SJCRH30 (cell line): ENCODE measurements around the gene TNS3. TPM values are rescaled to one million over a fixed set of nuclear protein-coding genes. Genes with fewer than 3 reads are reported as not detected.

ENCODE experiments used
- DNase-seq, 2 experiments: peaks; one replicate each; pipeline ENCODE4 v3.0.0-alpha.2; 2015 to 2020
- H3K27ac ChIP-seq: fragments of 250-450 bp; sonication (Bioruptor Pico); 2 replicates; pipeline ENCODE4 v1.5.1; 2020; ENCODE audit warnings: mild to moderate bottlenecking, moderate library complexity
- H3K27me3 ChIP-seq: fragments of 250-450 bp; sonication (Bioruptor Pico); 2 replicates; pipeline ENCODE4 v1.5.1; 2020; ENCODE audit warnings: mild to moderate bottlenecking, moderate library complexity
- H3K36me3 ChIP-seq: fragments of 250-450 bp; sonication (Bioruptor Pico); 2 replicates; pipeline ENCODE4 v1.5.1; 2020; ENCODE audit warnings: mild to moderate bottlenecking, moderate library complexity
- H3K4me1 ChIP-seq: fragments of 250-450 bp; sonication (Bioruptor Pico); 2 replicates; pipeline ENCODE4 v1.5.1; 2020; ENCODE audit warnings: mild to moderate bottlenecking, moderate library complexity
- H3K4me3 ChIP-seq: fragments of 250-450 bp; sonication (Bioruptor Pico); 2 replicates; pipeline ENCODE4 v1.5.1; 2020; ENCODE audit warnings: mild to moderate bottlenecking, moderate library complexity
- H3K9me3 ChIP-seq: fragments of 250-450 bp; sonication (Bioruptor Pico); replicated peaks from 2 replicates; pipeline ENCODE4 v1.5.1; 2020; ENCODE audit warnings: mild to moderate bottlenecking, moderate library complexity
- total RNA-seq: library from RNA; depleted of rRNA; stranded (reverse); fragments of >200 nt; shearing (Covaris generic); gene quantifications from 2 replicates; pipeline ENCODE4 v1.2.3, GENCODE V29; 2014

TNS3 gene
- total RNA-seq, 1 experiment from 2014 or later, result 65.1 TPM

DNA sequence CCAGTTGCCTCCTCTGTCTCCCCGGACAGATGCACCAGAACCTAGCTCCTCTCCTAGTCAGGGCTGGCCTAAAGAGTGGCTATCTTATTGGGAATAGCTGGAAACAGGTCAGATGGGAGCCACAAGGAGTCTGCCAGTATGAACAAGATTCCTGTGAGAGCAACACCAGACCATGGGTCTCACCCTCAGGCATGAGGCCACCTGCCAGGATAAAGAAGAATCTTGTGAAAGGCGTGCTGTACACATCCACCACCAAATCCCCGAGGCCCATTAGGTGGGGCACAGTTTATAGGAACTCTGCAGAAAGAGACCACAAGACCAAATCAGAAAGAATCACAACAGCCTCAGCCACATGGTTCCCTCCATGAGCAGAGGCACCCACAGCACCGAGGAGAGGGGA is 325.9 kb downstream of the TNS3 start:
- H3K27ac ChIP-seq, result no peak overlapping the region
- H3K9me3 ChIP-seq, result no peaks in the 10 kb centered on the region
- no peaks in the 10 kb centered on the region for H3K27me3 ChIP-seq
- H3K36me3 ChIP-seq, result no peaks in the 10 kb centered on the region
- H3K4me3 ChIP-seq, result no peak overlapping the region
- no peak for DNase-seq
- no peaks in the 10 kb centered on the region for H3K4me1 ChIP-seq

GRCh38 chr7:47255441-47255840 is 326.5 kb downstream of the TNS3 start:
- H3K27me3 ChIP-seq, result no peaks in the 10 kb centered on the region
- no peaks in the 10 kb centered on the region for H3K4me1 ChIP-seq
- no peak for DNase-seq
- H3K36me3 ChIP-seq, result no peaks in the 10 kb centered on the region
- no peaks in the 10 kb centered on the region for H3K9me3 ChIP-seq
- no peak overlapping the region for H3K27ac ChIP-seq
- H3K4me3 ChIP-seq, result no peak overlapping the region

DNA sequence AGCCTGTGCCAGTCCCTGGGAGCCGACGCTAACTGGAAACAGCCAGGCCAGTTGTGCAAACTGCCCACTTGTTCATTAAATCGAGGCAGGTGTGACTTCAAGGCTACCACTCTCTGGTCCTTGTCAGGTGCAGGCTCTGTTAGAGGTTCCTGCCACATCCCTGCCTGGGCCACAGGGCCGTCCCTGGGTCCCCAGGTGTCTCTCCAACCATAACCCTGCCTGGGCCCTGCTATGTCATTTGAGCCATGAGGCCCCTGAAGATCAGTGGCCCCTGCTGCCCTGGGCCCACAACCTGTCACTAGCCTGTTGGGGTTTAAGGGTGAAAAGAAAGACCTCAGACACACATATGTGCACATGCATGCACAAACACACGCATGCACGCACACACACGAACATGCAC is 326.9 kb downstream of the TNS3 start:
- no peaks in the 10 kb centered on the region for H3K4me1 ChIP-seq
- no peak overlapping the region for H3K27ac ChIP-seq
- H3K36me3 ChIP-seq, result no peaks in the 10 kb centered on the region
- no peak for DNase-seq
- H3K9me3 ChIP-seq, result no peaks in the 10 kb centered on the region
- H3K4me3 ChIP-seq, result no peak overlapping the region
- H3K27me3 ChIP-seq, result no peaks in the 10 kb centered on the region

DNA sequence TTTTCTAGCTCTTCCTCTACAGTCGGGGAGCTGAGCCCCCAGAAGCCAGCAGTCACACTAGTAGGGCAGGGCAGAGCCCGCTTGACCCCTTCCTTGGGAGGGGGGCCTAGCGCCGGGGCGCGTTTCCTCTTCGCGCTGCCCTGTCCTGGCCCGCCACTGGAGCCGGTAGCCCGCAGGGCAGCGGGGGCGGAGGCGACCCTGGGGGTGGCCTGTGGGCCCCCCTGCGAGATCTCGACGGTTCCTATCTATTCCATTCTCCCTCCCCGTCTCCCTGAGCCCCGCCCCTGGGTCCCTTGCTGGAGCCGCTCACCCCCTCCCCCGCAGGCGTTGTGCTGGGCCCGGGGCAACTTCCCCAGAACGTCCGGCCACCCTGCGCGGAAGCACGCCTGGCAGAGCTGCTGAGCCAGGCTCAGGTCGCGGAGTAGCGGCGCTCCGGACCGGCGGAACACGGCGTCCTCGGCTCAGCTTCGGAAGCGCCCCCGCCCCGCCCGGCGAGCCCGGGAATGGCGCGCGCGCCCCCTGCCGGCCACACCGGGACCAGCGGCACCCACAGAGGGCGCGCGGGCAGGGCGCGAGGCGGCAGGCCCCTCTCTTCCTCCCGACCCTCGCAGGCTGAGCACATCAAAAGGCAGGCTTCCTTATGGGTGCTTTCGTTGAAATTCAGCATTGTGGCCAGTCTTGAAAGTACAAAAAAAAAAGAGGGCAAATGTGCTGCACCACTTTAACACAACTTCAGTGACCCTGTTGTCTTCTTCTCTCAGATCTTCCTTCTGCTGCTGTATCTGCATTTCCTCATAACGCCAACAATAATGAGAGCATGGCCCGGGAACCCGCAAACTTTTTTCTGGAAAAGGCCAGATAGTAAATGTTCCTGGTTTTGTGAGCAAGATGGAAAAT is 327.6 kb downstream of the TNS3 start:
- H3K9me3 ChIP-seq, result 0 out of 2 replicates have a peak, but pooled peaks cover 3% of the 10 kb centered on the region
- no peaks in the 10 kb centered on the region for H3K4me1 ChIP-seq
- H3K4me3 ChIP-seq, result peak overlapping the region; percentile 66
- DNase-seq, result peak; percentile 67 to 68
- H3K27ac ChIP-seq, result peak overlapping the region; percentile 54
- H3K27me3 ChIP-seq, result no peaks in the 10 kb centered on the region
- no peaks in the 10 kb centered on the region for H3K36me3 ChIP-seq

GRCh38 chr7:47253650-47254080 is 328.2 kb downstream of the TNS3 start:
- Histone ChIP-seq H3K4me3 (peak overlapping the region; percentile 66), H3K9me3 (0 out of 2 replicates have a peak, but pooled peaks cover 3% of the 10 kb centered on the region), H3K27ac (peak overlapping the region; percentile 54), H3K27me3 (no peaks in the 10 kb centered on the region), H3K4me1 (no peaks in the 10 kb centered on the region), H3K36me3 (no peaks in the 10 kb centered on the region)
- DNase-seq, result peak; percentile 33 to 49

GRCh38 chr7:47252675-47253074 is 329.2 kb downstream of the TNS3 start:
- Histone ChIP-seq H3K4me1 (0 out of 2 replicates have a peak, but pooled peaks cover under 1% of the 10 kb centered on the region), H3K4me3 (no peak overlapping the region), H3K27me3 (no peaks in the 10 kb centered on the region), H3K36me3 (no peaks in the 10 kb centered on the region), H3K9me3 (0 out of 2 replicates have a peak, but pooled peaks cover 3% of the 10 kb centered on the region), H3K27ac (no peak overlapping the region)
- no peak for DNase-seq

DNA sequence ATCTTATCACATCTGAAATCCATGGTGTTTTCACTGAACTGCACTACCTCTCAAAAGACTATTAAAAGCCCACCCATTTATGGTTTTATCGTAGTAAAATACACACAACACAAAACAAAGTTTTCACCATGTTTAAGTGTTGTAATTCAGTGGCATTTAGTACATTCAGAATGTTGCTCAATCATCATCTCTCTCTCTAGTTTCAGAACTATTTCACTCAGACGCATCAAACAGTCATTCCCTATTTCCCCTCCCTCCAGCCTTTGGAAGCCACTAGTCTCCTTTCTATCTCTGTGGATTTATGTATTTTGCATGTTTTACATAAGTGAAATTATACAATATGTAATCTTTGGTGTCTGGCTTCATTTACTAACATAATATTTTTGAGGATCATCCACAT is 332.6 kb downstream of the TNS3 start:
- Histone ChIP-seq H3K4me1 (peaks cover 7% of the 10 kb centered on the region; the same call in 1 of the 2 replicates), H3K9me3 (0 out of 2 replicates have a peak, but pooled peaks cover 3% of the 10 kb centered on the region), H3K27me3 (no peaks in the 10 kb centered on the region), H3K36me3 (no peaks in the 10 kb centered on the region), H3K4me3 (no peak overlapping the region), H3K27ac (no peak overlapping the region)
- no peak for DNase-seq

- no peak overlapping the region for H3K27ac ChIP-seq
- H3K4me3 ChIP-seq, result no peak overlapping the region
- H3K36me3 ChIP-seq, result no peaks in the 10 kb centered on the region
- DNase-seq, result no peak
- 0 out of 2 replicates have a peak, but pooled peaks cover 3% of the 10 kb centered on the region for H3K9me3 ChIP-seq
- H3K4me1 ChIP-seq, result peaks cover 7% of the 10 kb centered on the region; the same call in 1 of the 2 replicates
- no peaks in the 10 kb centered on the region for H3K27me3 ChIP-seq
Observed at GRCh38 chr7:47248797-47249196, 333.1 kb downstream of the TNS3 start.

- H3K9me3 ChIP-seq, result 0 out of 2 replicates have a peak, but pooled peaks cover 3% of the 10 kb centered on the region
- no peaks in the 10 kb centered on the region for H3K27me3 ChIP-seq
- peaks cover 7% of the 10 kb centered on the region; the same call in 1 of the 2 replicates for H3K4me1 ChIP-seq
- no peak overlapping the region for H3K27ac ChIP-seq
- H3K4me3 ChIP-seq, result no peak overlapping the region
- DNase-seq, result no peak
- no peaks in the 10 kb centered on the region for H3K36me3 ChIP-seq
Observed at GRCh38 chr7:47247132-47247531, 334.8 kb downstream of the TNS3 start.

- Histone ChIP-seq H3K27ac (no peak overlapping the region), H3K4me1 (peaks cover 11% of the 10 kb centered on the region), H3K27me3 (no peaks in the 10 kb centered on the region; the same call in 1 of the 2 replicates), H3K9me3 (0 out of 2 replicates have a peak, but pooled peaks cover 2% of the 10 kb centered on the region), H3K36me3 (no peaks in the 10 kb centered on the region), H3K4me3 (no peak overlapping the region)
- DNase-seq, result no peak
Observed at GRCh38 chr7:47244692-47245091, 337.2 kb downstream of the TNS3 start.

GRCh38 chr7:47241112-47242065 is 340.5 kb downstream of the TNS3 start:
- no peaks in the 10 kb centered on the region for H3K9me3 ChIP-seq
- DNase-seq, result no peak
- H3K4me1 ChIP-seq, result peaks cover 4% of the 10 kb centered on the region; the same call in 1 of the 2 replicates
- no peak overlapping the region for H3K27ac ChIP-seq
- no peaks in the 10 kb centered on the region; the same call in 1 of the 2 replicates for H3K27me3 ChIP-seq
- no peak overlapping the region for H3K4me3 ChIP-seq
- H3K36me3 ChIP-seq, result no peaks in the 10 kb centered on the region

- no peak for DNase-seq
- Histone ChIP-seq H3K4me3 (no peak overlapping the region), H3K27me3 (no peaks in the 10 kb centered on the region; the same call in 1 of the 2 replicates), H3K4me1 (peaks cover 4% of the 10 kb centered on the region; the same call in 1 of the 2 replicates), H3K36me3 (no peaks in the 10 kb centered on the region), H3K9me3 (no peaks in the 10 kb centered on the region), H3K27ac (no peak overlapping the region)
Observed at GRCh38 chr7:47239931-47240421, 341.9 kb downstream of the TNS3 start.

- Histone ChIP-seq H3K4me3 (no peak overlapping the region), H3K36me3 (no peaks in the 10 kb centered on the region), H3K27me3 (no peaks in the 10 kb centered on the region; the same call in 1 of the 2 replicates), H3K27ac (no peak overlapping the region), H3K9me3 (no peaks in the 10 kb centered on the region), H3K4me1 (peaks cover 4% of the 10 kb centered on the region; the same call in 1 of the 2 replicates)
- DNase-seq, result no peak
Observed at GRCh38 chr7:47239034-47239433, 342.9 kb downstream of the TNS3 start.

DNA sequence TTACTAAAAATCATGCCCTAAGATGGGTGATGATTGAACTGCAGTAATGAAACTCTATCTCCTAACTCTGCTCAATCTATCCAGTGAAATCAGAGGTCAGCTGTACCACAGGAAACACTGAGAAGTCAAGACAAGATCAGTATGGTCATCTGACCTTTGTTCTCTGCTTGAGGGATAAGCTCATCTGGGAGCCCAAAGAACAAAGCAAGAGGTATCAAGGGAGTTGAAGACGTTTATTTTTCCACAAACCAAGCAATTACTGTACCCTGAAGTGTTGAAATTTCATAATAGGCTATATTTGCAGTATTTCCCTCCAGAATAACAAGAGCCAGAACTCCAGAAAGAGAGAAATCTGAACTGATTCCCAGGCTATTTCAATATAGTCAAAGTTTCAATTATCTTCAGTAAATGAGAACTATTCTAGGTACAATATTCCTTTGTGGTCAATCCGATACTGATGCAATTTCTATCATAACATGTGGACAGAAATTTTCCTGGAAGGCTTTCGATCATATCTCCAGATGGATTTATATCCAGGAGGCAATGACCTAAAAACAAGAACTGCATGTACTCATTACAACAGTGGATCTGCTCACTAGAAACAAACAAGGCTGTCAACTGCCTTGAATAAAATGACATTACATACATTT is 345.3 kb downstream of the TNS3 start:
- H3K9me3 ChIP-seq, result no peaks in the 10 kb centered on the region
- no peak overlapping the region for H3K27ac ChIP-seq
- no peaks in the 10 kb centered on the region for H3K36me3 ChIP-seq
- H3K4me1 ChIP-seq, result peaks cover 3% of the 10 kb centered on the region; the same call in 1 of the 2 replicates
- H3K4me3 ChIP-seq, result no peak overlapping the region
- H3K27me3 ChIP-seq, result no peaks in the 10 kb centered on the region; the same call in 1 of the 2 replicates
- DNase-seq, result no peak
